Hepatocyte (in vitro differentiated cells): ENCODE measurements around the gene CERS3.

ENCODE experiments used
- EZH2 ChIP-seq: fragments of 200-600 bp; sonication (generic); IDR thresholded peaks from 2 replicates; pipeline ENCODE4 v1.6.1; 2016; ENCODE audit warnings: antibody characterized with exemption, mild to moderate bottlenecking, borderline replicate concordance
- TF ChIP-seq, protein P1 (sequence below): fragments of 200-600 bp; sonication (generic); IDR thresholded peaks from 2 replicates; pipeline ENCODE4 v1.5.1; 2016; ENCODE audit warnings: antibody characterized with exemption, mild to moderate bottlenecking; ENCODE audit not compliant: poor library complexity

DNA sequence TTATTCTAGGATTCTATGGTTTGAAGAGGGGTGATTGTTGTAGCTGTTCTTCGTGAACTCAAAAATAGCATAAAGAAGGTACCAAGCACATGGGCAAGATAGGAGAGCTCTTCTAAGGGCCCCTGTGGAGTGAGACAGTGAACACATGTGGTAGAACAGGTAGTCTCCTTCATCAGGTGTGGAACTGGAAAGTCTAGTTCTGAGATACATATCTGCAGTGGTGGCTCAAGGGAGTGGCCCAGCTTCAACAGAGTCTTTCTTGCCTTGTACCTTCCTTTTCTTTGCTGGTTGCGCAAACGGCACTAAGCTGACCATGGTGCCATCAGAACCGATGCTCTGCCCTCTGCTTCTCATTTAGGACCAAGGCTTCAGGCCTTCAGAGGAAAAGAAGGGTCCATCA lies 65.2 kb downstream of the CERS3 start:
- TF ChIP-seq, protein P1, sequence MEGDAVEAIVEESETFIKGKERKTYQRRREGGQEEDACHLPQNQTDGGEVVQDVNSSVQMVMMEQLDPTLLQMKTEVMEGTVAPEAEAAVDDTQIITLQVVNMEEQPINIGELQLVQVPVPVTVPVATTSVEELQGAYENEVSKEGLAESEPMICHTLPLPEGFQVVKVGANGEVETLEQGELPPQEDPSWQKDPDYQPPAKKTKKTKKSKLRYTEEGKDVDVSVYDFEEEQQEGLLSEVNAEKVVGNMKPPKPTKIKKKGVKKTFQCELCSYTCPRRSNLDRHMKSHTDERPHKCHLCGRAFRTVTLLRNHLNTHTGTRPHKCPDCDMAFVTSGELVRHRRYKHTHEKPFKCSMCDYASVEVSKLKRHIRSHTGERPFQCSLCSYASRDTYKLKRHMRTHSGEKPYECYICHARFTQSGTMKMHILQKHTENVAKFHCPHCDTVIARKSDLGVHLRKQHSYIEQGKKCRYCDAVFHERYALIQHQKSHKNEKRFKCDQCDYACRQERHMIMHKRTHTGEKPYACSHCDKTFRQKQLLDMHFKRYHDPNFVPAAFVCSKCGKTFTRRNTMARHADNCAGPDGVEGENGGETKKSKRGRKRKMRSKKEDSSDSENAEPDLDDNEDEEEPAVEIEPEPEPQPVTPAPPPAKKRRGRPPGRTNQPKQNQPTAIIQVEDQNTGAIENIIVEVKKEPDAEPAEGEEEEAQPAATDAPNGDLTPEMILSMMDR = no peak
- no peak for TF ChIP-seq EZH2
